Activated T-helper 1 cell treated with anti-CD3 and anti-CD28 coated beads, Interleukin-2, amount 50 U/mL, for 16 hours (primary cell): Measurements from ENCODE around the gene PPP1R10.

Experiments
- DNase-seq, 2 donors: peaks; one replicate each; pipeline ENCODE4 v3.0.0-alpha.2; 2020; ENCODE audit warnings: low read depth in 1 of 2, low spot score in 1 of 2

PPP1R10 gene

DNA sequence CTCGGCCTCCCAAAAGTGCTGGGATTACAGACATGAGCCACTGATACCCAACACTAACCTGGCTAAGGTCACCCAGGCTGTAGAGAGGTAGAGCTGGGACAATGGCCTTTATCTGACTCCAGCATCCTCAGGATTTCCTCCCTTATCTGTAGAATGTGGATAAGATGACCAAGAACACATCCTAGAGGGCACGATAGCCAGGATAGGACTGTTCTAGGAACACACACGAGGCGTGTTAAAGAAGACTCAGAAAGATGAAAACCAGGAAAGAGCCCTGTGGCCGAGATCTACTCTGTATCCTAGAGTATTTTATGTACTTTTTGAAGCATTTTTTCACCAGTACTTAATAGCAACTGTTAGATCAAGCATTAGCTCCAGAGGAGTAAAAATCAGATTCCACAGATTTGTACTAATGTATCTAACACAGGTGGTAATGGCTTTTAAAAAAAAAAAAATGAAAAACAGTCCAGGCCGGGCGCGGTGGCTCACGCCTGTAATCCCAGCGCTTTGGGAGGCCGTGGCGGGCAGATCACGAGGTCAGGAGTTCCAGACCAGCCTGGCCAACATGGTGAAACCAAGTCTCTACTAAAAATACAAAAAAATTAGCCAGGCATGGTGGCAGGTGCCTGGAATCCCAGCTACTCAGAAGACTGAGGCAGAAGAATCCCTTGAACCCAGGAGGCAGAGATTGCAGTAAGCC, 17.3 kb downstream of the PPP1R10 start:
- no peak for DNase-seq

DNA sequence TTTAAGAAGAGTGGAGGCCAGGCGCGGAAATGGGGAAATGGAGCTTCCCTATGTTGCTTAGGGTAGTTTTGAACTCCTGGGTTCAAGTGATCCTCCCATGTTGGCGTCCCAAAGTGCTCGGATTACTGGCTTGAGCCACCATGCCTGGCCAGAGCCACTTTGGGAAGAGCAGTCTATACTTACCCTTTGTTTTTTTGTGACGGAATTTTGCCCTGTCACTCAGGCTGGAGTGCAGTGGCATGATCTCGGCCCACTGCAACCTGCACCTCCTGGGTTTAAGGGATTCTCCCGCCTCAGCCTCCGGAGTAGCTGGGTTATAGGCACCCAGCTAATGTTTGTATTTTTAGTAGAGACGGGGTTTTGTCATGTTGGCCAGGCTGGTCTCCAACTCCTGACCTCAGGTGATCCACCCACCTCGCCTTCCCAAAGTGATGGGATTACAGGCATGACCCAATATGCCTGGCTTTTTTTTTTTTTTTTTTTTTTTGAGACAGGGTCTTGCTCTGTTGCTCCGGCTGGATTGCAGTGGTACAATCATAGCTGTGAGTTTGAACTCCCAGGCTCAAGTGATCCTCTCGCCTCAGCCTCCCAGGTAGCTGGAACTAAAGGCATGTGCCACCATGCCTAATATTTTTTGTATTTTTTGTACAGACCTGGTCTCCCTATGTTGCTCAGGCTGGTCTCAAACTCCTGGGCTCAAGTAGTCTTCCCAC, 18.0 kb downstream of the PPP1R10 start:
- DNase-seq: no peak

DNA sequence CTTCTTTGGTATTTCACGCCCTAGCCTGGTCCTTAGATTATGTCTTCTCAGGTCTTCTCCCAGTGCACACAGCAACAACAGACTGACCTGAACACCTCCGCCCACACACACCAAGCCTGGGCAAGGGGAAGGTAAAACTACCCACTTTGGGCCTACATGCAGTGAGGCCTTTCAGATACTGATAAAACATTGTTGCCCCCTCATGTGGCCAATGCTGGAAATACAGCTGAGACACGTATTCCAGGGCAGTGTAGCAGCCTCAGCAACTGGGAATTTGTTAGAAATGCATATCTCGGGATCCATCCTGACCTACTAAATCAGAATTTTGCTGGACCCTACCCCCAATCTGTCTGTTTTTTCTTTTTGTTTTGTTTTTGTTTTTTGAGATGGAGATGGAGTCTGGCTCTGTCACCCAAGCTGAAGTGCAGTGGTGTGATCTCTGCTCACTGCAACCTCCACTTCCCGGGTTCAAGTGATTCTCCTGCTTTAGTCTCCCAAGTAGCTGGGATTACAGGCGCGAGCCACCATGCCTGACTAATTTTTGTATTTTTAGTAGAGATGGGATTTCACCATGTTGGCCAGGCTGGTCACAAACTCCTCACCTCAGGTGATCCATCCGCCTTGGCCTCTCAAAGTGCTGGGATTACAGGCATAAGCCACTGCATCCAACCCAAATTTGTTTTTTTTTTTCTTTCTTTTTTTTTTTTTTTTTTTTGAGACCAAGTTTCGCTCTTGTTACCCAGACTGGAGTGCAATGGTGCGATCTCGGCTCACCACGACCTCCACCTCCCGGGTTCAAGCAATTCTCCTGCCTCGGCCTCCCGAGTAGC, 19.5 kb downstream of the PPP1R10 start:
- peak; percentile 59 to 75 for DNase-seq

DNA sequence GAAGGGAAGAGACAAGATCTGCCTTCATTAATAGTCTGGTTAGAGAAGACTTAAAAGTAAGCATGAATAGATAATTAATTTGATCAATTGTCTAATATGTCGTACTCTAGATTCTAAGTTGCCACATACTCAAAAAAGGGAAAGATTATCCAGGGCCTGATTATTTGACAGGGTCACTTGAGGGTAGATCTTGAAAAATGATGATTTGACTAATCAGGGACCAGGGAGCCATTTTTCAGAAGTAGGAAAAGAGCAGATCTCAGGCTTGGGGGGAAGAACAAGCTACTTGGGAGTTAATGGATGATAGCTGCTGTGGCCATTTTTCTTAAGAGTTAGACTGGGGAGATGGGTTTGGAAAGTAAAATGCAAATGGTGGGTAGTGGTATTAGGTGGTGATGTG, 24.8 kb downstream of the PPP1R10 start:
- DNase-seq: no peak

DNA sequence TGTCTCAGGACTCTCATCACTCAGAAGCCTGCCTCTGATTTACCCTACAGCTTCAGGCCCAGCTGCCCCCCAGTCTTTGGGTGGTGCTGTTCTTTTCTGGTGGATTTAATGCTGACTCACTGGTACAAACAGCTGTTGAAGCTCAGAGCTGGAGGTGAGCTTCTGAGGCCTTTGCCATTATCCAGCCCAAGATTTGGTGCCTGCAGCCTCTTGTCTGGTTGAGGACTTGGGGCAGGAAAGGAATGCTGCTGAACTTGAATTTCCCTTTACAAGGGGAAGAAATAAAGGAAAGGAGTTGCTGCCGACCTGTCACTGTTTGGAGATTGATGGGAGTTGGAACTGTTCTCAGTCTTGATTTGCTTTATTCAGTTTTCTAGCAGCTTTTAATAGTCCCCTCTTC, 26.0 kb downstream of the PPP1R10 start:
- no peak for DNase-seq

DNA sequence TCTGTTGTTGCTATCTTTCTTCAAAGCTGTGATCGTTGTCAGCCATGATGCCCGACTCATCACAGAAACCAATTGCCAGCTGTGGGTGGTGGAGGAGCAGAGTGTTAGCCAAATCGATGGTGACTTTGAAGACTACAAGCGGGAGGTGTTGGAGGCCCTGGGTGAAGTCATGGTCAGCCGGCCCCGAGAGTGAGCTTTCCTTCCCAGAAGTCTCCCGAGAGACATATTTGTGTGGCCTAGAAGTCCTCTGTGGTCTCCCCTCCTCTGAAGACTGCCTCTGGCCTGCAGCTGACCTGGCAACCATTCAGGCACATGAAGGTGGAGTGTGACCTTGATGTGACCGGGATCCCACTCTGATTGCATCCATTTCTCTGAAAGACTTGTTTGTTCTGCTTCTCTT, 26.5 kb downstream of the PPP1R10 start:
- no peak for DNase-seq

DNA sequence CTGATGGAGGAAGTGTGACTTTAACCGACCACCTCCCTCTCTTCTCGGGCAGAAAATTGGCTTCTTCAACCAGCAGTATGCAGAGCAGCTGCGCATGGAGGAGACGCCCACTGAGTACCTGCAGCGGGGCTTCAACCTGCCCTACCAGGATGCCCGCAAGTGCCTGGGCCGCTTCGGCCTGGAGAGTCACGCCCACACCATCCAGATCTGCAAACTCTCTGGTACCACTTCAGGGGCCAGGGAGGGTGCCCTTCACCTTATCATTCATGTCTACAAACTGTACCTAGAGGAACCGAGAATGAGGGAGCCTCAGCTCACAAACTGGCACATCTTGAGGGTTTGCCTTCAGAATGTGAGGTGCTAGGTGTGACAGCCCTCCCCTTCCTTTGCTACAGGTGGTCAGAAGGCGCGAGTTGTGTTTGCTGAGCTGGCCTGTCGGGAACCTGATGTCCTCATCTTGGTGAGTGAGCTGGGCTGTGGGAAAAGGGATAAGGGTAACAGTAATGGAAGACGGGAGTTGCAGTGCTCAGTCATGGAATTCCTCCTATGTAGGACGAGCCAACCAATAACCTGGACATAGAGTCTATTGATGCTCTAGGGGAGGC, 27.2 kb downstream of the PPP1R10 start:
- DNase-seq: no peak

DNA sequence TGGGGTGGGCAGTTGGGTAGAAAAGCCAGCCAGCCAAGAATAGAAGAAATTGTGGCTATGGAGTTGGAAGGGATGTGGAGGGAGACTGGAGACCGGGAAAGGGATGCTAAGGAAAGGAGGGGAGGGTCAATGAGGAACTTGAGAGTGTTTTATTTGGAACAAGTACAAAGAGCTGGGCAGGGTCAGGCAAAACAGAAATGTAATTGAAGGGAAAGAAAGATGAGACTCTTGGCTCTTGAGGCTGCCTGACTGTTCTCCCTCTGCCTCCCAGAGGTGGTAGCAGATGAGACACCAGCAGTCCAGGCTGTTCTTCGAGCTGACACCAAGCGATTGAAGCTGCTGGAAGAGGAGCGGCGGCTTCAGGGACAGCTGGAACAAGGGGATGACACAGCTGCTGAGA, 33.1 kb downstream of the PPP1R10 start:
- DNase-seq: no peak

DNA sequence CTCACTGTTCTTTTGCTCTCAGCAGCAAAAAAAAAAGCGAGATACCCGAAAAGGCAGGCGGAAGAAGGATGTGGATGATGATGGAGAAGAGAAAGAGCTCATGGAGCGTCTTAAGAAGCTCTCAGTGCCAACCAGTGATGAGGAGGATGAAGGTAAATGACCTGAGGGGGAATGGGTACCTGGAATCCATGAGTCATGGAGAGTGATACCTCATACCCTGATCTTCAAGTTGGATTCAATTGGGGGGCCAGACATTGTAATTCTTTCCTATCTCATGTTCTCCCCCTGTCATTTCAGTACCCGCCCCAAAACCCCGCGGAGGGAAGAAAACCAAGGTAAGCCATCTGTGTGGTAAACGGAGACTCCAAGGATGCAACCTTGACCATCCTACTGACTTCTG, 39.0 kb downstream of the PPP1R10 start:
- DNase-seq: no peak

DNA sequence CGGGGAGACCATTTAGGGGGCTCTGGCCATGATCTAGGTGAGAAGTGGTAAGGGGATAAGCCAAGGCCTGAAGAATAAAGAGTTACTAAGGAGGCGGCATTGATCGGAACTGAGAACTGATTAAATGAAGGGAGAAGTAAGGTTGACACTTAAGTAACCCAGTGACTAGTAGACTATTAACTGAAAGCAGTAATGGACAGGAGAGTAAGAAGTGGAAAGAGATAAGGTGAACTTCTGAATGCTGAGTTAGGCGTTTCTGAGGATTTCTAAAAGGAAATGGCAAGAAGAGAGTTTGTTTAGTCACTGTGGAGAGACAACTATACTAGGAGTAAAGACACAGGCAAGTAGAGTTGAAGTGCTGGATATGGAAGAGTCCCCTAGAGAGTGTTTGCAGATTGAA, 43.9 kb downstream of the PPP1R10 start:
- DNase-seq: no peak

DNA sequence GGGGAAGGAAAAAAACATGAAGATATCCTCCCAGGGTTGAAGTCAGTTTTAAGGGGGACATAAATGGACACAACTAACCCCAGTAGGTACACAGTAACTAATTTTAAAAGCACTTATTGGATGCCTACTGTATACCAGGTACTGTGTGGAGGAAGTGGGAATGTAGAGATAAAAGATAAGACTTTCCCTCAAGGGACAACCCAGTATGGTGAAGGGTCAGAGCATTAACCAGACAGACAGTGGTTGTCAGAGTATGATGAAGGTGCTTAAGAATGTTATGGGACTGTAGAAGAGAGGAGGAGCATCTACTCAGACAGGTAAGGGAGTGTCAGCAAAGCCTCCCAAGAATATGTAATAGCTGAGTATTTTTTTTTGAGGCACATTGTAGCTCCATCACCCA, 44.9 kb downstream of the PPP1R10 start:
- DNase-seq: no peak

DNA sequence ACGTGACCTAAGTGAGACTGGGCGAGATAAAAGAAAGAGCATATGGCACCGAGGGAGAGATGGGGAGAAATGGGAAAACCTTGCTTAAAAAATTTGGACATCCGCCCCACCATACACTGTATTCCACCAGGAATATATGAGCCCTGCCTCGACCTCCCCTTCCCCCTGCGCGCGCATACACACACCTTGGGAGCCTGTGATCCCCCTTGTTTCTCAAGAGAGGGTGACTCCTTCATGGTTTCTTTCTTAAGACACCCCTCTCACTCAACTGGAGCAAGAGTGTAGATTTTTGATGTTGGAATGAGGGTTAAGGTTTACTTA, 45.3 kb downstream of the PPP1R10 start:
- DNase-seq: no peak

DNA sequence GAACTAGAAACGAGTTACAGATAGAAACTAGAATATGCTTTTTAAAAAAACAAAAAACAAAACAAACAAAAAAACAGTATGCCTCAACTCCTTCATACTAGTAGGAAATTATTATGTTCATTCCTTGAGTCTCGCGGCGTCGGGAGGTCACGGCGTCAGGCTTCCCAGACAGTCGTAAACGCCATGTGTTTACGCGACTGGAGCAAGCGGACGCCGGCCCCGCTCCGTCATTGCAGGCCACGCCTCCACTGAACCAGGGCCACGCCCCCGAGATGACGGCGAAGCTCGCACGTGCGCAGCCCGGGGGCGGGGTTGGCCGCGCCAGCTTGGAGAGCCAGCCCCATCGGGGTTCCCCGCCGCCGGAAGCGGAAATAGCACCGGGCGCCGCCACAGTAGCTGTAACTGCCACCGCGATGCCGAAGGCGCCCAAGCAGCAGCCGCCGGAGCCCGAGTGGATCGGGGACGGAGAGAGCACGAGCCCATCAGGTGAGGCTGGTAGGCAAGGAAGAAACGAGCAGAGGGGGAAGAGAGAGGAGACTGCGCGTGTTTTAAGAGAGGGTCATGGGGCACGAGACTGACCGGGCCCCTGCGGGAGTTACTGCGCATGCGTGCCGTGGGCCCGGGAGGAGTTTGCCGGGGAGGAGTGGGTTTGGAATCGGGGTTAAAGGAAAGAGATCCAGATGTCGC, 45.8 kb downstream of the PPP1R10 start, which contains the start of gene ABCF1:
Gene ABCF1 (plus strand): TSS at position 368 of the 687 bp plus-strand sequence. CDS start 46 bp downstream, at position 414.
- DNase-seq: peak; percentile 99 to 100

DNA sequence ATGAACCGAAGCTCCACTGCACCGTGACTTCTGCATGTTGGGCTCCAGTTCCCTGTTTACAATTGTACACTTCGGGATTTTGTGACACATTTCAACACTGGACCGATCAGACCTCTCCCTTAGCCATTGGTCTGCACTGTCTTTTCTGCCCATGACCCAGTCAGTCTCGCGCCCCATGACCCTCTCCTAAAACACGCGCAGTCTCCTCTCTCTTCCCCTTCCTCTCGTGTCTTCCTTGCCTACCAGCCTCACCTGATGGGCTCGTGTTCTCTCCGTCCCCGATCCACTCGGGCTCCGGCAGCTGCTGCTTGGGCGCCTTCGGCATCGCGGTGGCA, 46.3 kb downstream of the PPP1R10 start:
- DNase-seq: no peak

DNA sequence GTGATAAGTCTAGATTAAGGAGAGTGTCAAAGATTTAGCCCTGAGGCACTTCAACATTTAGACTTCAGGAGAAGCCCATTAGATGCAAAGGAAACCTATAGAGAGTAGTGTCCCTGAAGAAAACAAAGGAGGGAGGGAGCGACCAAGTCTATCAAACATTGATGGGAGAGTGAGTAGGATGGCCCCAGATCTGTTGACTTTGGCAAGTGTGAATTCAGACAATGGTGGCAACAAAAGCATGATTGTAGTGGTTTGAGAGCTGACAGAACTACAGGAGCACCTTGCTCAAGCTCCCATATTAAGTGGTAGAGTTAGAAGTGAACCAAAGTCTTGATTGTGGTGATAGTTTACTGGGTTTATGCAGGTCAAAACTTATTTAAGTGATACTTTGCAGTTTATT, 46.8 kb downstream of the PPP1R10 start:
- DNase-seq: no peak

DNA sequence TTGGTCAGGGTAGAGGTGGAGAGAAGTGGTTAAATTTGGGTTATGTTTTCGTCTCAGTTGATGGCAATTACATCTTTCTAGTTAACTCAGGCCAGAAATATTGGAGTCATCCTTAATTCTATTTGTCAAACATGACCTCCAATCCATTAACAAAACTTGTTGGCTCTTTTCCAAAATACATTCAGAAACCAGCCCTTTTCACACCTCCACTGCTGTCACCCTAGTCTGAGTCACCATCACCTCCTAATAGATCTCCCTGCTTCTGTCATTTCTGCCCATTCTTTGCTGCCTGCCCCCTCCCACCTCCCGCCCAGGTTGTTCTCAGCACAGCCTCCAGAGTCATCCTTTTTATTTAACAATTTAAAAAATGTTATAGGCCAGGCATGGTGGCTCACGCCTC, 48.8 kb downstream of the PPP1R10 start:
- peak in 1 of 2 donors; percentile 9 for DNase-seq

DNA sequence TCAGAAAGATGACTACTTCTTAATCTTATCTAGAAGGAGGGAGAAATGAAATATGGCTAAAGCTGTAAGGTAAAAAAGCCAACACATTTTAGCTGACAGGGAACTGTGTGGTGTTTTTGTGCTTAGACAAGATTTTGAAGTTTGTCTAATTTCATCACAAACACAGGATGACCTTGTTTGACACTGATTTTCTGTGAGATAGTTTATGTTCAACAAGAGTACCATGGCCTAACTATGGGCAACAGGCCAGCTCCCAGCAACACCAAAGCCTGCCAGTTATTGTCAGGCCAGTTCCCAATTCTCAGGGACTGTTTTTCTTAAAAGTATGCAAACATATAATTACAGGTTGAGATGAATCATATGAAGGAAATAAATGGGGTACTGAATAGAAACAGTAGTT, 51.3 kb downstream of the PPP1R10 start:
- no peak for DNase-seq

DNA sequence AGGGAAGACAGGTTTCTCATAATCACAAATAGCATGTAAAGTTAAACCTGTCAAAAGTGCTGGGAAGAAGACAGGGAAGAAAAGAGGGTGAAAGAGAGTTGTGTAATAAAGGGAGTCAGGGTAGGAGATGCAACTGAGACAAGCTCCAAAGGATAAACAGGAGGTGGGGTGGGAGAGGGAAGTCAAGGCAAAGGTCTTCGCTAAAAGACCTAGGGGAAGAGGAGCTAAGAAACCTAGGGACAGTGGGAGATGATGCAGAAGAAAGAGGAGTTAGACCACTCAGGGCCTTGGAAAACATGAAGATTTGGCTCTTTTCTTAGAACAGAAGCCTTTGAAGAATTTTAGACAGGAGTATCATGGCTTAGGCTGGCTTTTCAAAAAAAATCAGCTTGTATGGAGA, 52.9 kb downstream of the PPP1R10 start:
- no peak for DNase-seq

DNA sequence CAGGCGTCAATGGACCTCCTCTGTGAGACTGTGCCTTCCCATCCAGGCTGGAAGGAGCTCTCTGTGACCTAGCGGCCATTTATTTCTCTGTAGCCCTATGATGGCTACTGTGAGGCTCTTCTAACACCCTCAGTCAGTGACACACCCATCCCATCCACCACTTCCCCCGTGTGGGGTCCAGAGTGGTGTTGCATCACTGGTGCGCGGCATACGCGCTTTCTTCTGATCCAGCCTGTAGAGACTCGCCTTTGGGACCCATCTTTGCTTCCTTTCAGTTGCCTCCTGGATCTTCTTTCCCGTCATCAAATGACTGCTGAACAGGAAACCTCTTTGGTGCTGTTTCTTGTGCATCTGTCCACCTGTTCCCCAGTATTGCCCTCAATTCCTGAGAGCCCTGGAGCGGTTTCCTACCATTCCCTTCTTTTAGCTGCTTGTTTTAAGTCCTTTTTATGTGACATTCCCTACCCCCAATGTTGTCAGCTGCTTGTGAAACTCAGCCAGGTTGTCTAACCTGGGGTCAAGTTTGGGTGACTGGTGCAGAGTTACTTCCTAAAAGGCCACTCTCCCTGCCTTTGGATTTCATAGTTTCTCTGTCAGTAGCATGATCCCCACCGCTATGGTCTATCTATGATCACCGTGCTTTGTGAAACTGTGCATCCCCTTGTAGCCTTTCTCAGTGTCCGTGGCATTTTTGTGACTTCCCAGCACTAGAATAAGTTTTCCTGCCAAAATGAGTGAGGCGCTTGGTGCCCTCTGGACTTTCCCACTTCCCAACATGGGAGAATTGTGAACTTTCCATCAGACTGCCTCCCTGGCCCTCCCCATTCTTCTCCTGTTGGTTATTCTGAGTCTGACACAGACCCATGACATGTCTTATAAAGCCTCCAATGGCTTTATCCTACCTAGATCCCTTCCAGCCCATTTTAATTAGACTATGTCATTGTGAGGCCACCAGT, 54.3 kb downstream of the PPP1R10 start:
- DNase-seq: no peak

DNA sequence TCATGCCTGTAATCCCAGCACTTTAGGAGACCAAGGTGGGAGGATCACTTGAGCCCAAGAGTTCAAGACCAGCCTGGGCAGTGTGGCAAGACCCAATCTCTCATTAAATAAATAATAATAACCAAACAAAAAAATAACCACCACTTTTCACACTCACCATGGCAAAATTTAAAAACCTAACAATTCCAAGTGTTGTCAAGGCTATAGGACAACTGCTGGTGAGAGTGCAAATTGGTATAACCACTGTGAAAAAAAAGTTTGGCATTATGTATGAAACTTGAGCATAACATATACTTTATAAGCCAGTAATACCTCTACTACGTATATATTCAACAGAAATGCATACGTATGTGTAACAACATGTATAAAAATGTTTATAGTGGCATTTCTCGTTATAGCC, 56.1 kb downstream of the PPP1R10 start:
- DNase-seq: no peak
